GM03348 (cell line): ENCODE measurements around the gene ZNF638.
"Not testable (repeated sequence)": the region's sequence is repeated elsewhere in the genome, so short reads cannot be mapped to it uniquely, and the experiment has no call there.

Experiments used
- DNase-seq: peaks from one replicate; pipeline ENCODE4 v3.0.0; 2012; ENCODE audit warnings: low spot score

The ZNF638 gene

DNA sequence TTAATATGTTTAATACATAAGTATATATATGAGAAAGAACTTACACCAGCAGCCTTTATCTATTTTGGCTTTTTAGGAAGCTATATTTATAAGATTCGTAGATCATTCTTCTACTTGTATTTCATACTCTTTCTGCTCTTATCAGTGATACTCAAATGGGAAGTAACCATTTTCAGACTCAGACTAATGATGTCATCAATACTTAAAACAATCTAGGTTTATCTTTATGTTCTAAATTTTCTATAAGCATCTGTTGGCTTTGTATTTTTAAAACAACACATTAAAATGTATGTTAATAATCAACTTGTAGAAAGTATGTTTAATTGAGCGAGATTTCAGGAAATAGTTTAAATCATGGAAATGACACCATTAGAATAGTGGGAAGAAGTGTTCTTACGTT lies 70.8 kb downstream of the ZNF638 start:
- no peak for DNase-seq

DNA sequence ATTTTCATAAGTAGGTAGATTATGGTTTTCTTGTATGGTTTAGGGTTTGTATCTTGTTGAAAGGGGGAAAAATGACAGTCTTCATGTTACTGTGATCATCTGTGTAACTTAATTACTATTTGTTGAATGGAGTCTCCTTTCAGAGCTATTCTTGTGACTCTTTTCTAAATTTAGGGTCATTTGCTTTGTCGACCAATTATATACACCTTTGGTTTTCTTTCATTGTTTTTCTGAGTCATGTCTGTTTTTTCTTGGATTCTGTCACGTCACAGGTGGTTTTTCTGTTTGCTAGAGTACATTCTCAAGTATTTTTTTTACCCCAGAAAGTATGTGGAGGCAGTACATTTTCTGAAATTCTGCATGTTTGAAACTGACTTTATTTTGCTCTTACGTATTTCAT lies 78.0 kb downstream of the ZNF638 start:
- DNase-seq, result no peak

DNA sequence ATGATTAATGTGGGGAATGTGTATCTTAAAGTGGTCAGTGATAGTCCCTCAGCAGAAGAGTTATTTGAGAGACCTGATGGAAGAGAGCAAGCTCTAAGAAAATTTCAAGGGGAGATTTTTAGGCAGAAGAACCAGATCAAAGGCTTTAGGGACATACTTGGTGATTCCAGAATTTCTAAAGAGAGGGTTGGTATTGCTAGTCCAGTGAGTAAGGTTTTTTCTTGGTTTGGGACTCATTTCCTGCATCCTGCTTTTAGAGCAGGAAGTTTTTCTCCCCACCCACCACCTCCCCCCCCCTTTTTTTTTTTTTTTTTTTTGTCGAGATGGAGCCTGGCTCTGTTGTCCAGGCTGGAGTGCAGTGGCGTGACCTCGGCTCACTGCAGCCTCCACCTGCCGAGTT lies 79.1 kb downstream of the ZNF638 start:
- no peak for DNase-seq

DNA sequence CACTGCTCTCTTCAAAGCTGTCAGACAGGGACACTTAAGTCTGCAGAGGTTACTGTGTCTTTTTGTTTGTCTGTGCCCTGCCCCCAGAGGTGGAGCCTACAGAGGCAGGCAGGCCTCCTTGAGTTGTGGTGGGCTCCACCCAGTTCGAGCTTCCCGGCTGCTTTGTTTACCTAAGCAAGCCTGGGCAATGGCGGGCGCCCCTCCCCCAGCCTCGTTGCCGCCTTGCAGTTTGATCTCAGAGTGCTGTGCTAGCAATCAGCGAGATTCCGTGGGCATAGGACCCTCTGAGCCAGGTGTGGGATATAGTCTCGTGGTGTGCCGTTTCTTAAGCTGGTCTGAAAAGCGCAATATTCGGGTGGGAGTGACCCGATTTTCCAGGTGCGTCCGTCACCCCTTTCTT lies 85.3 kb downstream of the ZNF638 start:
- DNase-seq, result not testable (repeated sequence)

DNA sequence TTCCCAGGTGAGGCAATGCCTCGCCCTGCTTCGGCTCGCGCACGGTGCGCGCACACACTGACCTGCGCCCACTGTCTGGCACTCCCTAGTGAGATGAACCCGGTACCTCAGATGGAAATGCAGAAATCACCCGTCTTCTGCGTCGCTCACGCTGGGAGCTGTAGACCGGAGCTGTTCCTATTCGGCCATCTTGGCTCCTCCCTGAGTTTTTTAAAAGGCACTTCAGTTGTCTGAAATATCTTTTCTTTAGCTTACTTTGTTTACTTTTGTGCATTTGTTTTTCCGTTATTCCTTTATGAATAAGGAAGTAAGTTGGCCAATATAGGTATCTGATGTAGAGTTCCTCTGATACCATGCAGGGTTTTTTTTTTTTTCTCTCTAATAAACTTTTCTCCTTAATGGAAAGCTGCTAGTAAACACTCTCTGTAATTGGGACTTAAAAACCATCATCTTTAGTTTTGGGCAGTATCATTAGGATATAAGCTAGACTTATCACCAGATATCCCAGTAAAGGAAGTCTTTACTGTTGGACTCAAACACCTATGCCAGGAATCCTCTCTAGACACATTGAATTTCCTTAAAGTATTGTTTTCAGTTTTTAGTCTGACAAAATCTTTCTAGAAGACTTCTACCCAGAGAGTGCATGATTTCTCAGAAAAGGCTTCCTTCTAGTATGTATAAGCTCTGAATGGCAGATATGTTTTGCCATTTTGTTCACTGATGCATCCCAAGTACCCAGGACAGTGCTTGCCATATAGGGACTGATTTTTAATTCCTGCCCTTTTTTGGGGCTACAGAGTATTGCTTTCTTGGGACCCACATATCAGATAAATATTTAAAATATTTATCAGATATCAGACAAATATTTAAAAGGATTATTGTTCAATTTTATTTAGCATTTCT lies 86.0 kb downstream of the ZNF638 start:
- DNase-seq, result no peak

DNA sequence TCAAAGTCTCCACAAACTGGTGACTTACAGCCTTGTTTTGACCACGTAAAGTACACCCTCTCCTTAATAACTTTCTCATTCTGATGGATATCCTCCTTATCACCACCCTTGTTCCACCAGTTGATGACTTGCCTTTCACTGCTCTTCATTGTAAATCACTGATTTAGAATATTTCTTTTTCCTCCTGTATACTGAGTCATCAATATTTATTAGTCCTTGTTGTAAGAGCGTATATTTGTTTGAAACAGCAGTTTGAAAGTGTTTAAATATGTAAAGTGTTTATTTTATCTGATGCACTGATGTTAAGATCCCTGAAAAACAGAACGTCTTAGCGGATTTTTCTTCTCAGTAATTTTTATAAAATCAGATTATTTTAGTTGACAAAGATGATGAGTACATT lies 87.6 kb downstream of the ZNF638 start:
- no peak for DNase-seq

DNA sequence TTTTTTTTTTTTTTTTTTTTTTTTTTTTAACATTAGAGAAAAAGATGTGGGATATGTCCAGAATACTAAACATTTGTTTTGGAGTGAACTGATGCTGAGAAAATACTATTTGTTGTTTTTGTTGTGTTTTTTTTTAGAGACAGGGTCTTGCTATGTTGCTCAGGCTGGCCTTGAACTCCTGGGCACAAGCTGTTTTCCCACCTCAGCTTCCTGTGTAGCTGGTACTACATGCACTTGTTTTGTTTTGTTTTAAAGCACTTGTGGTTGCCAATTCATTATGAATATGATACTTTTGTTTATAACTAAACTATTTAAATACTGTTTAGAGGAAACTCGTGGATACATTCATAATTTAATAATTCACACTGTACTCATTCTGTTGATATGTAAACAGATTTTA lies 88.4 kb downstream of the ZNF638 start:
- no peak for DNase-seq

DNA sequence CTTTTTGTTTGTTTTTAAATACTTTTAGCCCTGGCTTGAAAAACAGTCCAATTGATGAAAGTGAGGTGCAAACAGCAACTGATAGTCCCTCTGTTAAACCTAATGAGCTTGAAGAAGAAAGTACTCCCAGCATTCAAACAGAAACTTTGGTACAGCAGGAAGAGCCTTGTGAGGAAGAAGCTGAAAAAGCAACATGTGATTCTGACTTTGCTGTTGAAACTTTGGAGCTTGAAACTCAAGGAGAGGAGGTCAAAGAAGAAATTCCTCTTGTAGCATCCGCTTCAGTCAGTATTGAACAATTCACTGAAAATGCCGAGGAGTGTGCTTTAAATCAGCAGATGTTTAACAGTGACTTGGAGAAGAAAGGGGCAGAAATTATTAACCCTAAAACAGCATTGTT lies 91.2 kb downstream of the ZNF638 start:
- DNase-seq, result no peak

DNA sequence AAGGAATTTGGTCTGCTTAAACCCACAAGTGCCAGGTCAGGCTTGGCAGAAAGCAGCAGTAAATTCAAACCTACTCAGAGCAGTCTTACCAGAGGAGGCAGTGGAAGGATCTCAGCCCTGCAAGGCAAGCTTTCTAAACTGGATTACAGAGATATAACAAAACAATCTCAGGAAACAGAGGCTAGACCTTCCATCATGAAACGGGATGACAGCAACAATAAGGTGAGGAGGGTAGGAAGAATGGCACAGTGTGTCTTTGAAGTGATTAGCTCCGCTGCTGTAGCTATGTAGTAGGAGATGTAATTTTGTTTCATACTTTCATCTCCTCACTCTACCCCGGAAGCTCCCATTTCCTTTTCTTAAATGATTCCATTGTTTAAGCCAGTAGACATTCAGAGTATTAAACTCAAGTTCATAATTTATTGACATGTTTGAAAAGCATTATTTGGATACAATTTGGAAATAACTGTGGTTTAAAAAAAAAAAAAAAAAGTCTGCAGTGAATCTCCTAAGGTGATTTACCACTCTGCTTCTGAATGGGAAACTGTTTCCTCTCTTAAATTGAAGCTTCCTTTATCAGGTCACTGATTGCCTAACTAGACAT lies 92.3 kb downstream of the ZNF638 start:
- no peak for DNase-seq

DNA sequence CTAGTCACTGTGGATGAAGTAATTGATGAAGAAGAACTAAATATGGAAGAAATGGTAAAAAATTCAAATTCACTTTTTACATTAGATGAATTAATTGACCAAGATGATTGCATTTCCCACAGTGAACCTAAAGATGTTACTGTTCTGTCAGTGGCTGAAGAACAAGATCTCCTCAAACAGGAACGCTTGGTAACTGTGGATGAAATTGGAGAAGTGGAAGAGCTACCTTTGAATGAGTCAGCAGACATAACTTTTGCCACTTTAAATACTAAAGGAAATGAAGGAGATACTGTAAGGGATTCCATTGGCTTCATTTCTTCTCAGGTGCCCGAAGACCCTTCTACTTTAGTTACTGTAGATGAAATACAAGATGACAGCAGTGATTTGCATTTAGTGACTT lies 95.1 kb downstream of the ZNF638 start:
- DNase-seq, result no peak

DNA sequence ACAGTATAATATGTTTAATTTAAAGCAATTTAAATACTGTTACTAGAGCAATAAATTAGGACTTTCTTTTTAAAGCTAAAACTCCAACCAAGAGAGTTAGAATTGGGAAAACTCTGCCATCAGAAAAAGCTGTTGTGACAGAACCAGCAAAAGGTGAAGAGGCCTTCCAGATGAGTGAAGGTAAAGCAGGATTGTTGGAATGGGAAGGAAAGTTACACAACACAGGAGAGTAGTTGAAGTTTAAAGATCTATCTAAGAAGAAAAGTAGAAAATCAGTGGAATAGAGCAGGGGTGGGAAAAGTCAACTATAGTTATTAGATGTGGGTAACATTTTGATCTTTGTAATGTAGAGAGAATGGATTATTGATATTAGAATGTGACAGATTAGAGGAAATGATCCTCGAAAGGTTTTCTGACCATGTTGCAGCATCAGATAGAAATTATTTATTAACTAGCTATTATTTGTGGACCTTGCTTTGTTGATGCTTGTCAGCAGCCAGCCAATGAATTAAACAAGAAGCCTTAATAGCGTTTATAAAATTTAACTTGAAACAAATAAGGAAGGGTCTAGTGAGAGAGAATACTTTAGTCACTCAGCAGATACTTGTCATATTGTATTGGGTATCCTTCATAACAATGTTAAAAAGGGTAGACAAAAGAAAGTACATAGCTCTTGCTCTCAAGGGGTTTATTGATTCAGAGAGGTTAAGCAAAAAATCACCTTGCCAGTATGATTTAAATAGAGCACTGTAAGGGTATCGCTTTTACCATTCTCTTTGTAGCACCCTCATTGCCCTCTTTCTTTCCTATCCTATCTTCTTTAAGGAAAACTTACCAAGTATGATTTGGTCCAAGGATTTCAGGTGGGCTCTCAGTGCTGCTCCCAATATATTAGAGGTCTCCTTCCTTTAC lies 97.1 kb downstream of the ZNF638 start:
- no peak for DNase-seq

DNA sequence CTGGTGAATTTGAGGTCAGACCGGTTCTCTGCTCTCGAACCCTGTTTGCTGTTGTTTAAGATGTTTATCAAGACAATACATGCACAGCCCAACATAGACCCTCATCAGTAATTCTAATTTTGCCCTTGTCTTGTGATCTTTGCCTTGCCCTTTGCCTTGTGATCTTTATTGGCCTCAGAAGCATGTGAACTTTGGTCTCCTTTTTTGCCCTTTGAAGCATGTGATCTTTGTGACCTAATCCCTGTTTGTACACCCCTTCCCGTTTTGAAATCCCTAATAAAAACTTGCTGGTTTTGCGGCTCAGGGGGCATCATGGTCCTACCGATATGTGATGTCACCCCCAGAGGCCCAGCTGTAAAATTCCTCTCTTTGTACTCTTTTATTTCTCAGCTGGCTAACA lies 113.6 kb downstream of the ZNF638 start:
- DNase-seq, result not testable (repeated sequence)

DNA sequence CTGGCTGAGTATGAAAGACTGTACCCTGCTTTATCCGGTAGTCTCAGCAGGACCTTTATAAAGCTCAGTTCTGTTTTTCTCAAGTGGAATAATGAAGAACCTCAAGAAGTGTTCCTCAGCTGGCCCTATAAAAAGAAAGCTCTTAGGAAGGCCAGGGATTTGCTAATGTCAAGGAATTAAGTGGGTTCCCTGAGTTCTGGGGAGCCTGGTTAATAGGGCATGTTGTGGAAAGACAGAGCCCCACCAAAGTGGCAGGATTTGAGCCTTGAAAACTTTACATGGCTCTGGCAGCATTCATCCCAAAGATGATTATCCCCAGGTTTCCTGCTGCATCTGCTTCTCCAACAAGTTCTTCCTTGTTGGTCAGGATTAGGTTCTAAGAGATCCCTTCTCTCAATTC lies 114.9 kb downstream of the ZNF638 start:
- DNase-seq, result no peak

DNA sequence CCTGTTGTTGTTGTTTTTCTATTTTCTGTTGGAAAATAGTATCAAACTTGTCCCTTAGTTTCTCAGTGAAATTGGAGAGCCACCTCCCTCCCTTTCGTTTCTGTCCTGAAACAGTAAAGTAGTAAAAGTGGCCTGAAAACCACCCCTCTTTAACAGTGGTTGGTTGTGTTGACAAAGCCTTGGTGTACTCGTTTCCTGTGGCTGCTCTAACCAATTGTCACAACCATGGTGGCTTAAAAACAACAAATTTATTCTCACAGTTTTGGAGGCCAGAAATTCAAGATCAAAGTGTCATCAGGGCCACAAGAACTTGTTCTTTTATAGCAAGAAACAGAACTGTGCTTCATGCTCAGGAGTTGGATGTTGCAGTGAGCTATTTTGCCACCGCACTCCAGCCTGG lies 117.8 kb downstream of the ZNF638 start:
- no peak for DNase-seq

DNA sequence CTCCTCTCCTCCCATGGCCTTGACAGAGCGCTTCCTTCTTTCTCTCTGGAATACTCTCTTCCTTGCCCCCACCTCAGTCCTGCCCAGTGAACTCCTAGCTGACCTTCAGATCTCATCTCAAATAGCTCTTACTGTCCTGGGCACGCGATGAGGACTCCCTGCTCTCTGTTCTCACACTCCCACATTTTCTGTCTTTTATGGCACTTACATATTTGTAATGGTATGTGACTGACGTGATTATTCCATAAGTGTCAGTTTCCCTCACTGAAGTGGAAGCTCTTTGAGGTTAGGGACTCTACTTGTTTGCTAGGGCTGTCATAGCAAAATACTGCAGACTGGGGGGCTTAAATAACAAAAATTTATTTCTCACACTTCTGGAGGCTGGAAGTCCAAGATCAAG lies 120.1 kb downstream of the ZNF638 start:
- DNase-seq, result no peak

DNA sequence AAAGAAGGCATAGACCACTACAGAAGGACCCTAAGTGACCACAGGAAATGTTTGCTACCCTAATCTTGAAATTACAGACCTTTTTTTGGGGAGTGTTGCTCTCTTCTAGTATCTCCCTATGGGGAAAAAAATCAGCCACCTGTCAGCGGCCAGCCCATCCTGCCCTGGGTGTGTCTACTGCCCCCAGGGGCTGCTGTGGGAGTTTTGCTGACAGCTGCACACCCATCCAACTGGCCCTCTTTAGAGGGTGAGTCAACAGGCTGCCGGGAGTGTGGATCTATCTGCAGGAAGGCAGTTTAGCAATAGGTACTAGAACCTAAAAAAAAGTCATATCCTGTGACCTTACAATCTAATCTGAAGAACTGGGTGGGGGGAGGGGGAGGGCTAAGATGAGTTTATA lies 121.0 kb downstream of the ZNF638 start:
- DNase-seq, result peak; percentile 44

DNA sequence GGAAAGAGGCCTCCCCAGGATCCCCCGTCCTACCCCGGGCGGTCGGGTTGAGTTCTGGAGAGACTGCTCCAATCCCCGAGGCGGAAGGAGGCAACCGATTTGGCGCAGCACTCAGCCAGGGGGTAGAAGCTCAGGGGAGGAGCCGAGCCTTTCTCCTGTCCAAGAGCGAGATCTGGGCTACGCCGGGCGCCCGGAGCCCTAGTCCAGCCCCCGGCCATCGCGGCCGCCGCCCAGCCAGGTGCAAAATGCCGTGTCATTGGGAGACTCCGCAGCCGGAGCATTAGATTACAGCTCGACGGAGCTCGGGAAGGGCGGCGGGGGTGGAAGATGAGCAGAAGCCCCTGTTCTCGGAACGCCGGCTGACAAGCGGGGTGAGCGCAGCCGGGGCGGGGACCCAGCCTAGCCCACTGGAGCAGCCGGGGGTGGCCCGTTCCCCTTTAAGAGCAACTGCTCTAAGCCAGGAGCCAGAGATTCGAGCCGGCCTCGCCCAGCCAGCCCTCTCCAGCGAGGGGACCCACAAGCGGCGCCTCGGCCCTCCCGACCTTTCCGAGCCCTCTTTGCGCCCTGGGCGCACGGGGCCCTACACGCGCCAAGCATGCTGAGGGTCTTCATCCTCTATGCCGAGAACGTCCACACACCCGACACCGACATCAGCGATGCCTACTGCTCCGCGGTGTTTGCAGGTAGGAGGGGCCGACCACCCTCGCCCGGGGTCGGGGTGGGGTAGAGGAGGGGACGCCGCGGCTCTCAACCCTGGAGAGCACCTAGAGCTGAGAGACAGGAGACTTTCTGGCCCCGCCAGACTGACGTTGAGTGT lies 122.0 kb downstream of the ZNF638 start, which contains the start of gene DYSF:
TSS of gene DYSF (plus strand) at position 158 of the 817 bp plus-strand sequence.
- DNase-seq, result peak; percentile 68

DNA sequence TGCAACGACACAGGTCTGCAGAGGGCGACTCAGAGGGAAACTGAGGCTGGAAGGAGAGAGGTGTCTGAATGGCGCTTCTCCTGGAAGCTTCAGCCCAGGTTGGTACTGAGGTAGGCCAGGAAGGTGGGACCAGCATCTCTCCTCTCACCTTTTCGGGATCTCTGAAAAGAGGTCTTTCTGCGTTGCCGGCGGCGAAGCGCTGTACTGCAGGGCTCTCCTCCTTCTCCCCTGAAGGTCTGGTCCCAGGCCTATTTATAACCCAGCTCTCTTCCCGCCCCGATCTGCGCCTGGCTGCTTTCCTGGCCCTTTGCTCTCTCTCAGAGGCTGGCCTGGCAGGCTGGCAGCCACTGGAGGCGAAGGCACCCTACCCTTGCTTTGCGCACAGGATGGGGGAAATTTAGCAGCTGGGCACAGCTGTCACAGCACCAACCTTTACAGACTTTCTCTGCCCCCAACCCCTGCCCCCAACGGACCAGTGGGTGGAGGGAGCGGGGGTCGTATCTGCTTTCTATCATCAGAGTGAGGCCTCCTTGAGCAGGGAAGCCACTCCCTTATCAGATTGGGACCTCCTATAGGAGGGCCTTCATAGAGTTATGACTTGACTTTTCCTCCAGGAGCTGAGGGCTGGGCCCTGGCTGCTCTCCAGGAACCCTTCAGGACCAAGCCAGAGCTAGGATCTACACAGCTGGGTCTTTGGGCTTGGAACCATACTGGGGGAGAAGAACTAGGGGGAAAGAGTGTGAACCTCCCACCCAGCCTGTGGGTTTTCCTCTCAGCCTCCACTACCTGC lies 122.8 kb downstream of the ZNF638 start:
- DNase-seq, result no peak

DNA sequence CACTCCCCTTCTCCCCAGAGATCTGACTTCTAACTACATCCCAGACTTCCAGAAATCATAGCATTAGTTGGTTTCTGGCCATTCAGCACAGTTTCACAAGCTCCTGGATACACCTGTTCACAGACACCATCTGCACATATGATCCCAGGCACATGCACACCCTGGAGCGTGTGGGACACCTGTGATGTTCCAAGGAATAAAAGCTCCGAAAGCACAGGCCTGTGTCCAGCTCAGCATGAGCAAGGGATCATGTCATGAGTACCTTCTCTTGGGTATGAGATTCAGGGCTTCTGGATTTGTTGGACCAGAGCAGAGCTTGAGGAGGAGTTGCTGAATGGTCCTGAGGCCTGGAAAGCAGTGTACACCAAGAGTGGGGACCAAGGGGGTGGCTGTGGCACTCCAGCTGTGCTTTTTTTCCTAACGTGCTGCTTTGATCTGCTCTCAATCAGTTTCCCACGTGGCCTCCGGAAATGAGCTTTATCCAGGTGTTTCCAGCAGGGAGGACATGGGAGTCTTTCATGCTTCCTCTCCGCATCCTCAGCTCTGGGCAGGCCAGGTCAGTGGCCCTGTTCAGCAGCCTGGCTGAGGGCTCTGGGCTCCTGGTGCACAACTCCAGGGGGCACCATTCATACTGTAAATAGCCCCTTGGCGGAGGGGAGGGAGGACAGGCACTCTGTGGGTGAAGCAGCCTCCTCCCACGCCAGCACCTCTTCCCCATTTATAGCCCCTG lies 123.6 kb downstream of the ZNF638 start:
- DNase-seq, result no peak
